Glutamatergic neuron (in vitro differentiated cells): ENCODE data around the gene MVD. TPM values are rescaled to one million over a fixed set of nuclear protein-coding genes. Genes with fewer than 3 reads are reported as not detected.

Experiments used
- DNase-seq: peaks from one replicate; pipeline ENCODE4 v3.0.0; 2022
- H3K27ac Mint-ChIP-seq: one replicate; pipeline ENCODE4 v1.8.0; 2020; ENCODE audit warnings: mild to moderate bottlenecking, mixed read lengths, inconsistent platforms; ENCODE audit not compliant: unreplicated experiment
- H3K27me3 Mint-ChIP-seq: one replicate; pipeline ENCODE4 v1.8.0; 2020; ENCODE audit warnings: mild to moderate bottlenecking, moderate library complexity, mixed read lengths, inconsistent platforms; ENCODE audit not compliant: unreplicated experiment
- H3K36me3 Mint-ChIP-seq: one replicate; pipeline ENCODE4 v1.8.0; 2020; ENCODE audit warnings: mild to moderate bottlenecking, mixed read lengths, inconsistent platforms; ENCODE audit not compliant: unreplicated experiment
- H3K4me1 Mint-ChIP-seq: one replicate; pipeline ENCODE4 v1.8.0; 2020; ENCODE audit warnings: mild to moderate bottlenecking, low read depth, mixed read lengths, inconsistent platforms; ENCODE audit not compliant: unreplicated experiment
- H3K4me3 Mint-ChIP-seq: one replicate; pipeline ENCODE4 v1.8.0; 2020; ENCODE audit warnings: mild to moderate bottlenecking, mixed read lengths, inconsistent platforms; ENCODE audit not compliant: unreplicated experiment
- H3K9me3 Mint-ChIP-seq: one replicate; pipeline ENCODE4 v1.8.0; 2020; ENCODE audit warnings: mild to moderate bottlenecking, moderate library complexity, mixed read lengths, inconsistent platforms; ENCODE audit not compliant: unreplicated experiment
- total RNA-seq: library from RNA; stranded (reverse); fragmentation: NEBNext Ultra II Directional; extraction: Animal tissue kit (Norgen Biotek cat#: 25700); gene quantifications from one replicate; pipeline ENCODE4 v1.2.1, GENCODE V29; 2021; ENCODE audit not compliant: unreplicated experiment
- TF ChIP-seq, protein P1 (sequence below): fragments of 200-600 bp; sonication (generic); IDR thresholded peaks from one replicate; pipeline ENCODE4 v1.5.0; 2021; ENCODE audit not compliant: partially characterized antibody, unreplicated experiment

Gene MVD
- total RNA-seq, 1 donor from 2014 or later, result 227 TPM

DNA sequence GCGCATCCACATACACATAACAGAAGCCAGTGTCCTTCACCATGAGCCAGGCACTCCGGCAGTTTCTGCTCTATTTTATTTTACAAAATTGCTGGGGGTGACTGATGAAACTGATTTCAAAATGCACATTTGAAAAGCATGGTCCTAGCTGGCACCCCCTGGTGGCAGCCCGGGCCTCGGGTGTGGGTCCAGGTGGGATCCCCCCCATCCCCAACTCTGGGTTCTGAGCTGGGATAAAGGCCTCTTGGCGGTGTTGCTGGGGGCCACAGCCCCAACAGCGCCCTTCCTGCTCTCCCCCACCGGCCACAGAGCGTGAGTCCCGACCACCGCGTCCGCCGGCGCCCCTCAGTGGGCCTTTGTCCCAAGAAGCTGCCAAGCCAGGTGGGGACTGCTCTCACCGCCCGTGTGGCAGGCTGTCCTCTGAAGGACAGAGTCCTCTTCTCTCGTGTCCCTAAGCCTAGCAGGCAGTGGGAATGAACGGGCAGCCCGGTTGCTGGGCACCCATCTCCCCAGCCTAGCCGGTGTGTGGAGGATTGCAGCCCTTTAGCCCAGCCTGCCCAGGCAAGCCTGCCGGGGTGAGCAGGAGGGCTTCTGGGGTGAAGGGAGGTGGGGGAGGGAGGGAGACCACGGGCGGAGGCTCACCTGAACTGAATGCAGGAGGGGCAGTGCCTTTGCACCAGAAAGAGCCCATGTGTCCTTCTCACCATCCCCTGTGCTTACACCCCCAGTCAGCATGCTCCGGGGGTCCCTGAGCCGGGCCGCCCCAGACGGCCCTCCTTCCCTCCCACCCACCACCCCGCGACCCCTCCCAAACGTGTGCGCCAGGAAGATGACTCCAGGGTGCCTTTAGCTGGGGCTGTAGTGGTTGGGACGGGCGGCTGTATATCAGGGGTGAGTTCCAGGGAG is 22.5 kb upstream of the MVD start:
- TF ChIP-seq, protein P1, sequence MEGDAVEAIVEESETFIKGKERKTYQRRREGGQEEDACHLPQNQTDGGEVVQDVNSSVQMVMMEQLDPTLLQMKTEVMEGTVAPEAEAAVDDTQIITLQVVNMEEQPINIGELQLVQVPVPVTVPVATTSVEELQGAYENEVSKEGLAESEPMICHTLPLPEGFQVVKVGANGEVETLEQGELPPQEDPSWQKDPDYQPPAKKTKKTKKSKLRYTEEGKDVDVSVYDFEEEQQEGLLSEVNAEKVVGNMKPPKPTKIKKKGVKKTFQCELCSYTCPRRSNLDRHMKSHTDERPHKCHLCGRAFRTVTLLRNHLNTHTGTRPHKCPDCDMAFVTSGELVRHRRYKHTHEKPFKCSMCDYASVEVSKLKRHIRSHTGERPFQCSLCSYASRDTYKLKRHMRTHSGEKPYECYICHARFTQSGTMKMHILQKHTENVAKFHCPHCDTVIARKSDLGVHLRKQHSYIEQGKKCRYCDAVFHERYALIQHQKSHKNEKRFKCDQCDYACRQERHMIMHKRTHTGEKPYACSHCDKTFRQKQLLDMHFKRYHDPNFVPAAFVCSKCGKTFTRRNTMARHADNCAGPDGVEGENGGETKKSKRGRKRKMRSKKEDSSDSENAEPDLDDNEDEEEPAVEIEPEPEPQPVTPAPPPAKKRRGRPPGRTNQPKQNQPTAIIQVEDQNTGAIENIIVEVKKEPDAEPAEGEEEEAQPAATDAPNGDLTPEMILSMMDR, result peak; percentile 43
- Mint-ChIP-seq H3K27me3 (peaks cover 10% of the 10 kb centered on the region), H3K27ac (no peak overlapping the region), H3K4me1 (peaks cover 1% of the 10 kb centered on the region), H3K4me3 (no peak overlapping the region), H3K36me3 (no peaks in the 10 kb centered on the region), H3K9me3 (no peaks in the 10 kb centered on the region)
- no peak for DNase-seq

DNA sequence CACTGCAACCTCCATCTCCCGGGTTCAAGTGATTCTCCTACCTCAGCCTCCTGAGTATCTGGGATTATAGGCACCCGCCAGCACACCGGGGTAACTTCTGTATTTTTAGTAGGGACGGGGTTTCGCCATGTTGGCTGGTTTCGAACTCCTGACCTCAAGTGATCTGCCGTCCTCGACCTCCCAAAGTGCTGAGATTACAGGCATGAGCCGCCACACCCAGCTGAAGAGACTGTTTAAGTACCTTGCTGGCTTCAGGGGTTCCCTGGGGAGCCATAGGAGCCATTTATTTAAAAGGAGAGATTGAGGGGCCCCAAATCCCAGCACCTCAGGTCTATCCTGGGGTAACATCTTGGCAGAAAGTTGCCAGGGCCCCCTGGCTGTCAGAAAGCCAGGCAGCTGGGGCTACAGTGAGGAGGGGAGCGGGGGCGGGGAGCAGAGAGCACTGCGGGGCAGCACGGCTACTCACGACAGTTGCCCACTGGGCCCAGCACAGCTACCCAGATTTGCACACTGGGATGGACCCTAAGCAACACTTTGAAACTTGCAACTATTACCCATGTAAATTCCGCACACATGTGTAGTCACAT is 21.8 kb upstream of the MVD start:
- DNase-seq, result no peak

DNA sequence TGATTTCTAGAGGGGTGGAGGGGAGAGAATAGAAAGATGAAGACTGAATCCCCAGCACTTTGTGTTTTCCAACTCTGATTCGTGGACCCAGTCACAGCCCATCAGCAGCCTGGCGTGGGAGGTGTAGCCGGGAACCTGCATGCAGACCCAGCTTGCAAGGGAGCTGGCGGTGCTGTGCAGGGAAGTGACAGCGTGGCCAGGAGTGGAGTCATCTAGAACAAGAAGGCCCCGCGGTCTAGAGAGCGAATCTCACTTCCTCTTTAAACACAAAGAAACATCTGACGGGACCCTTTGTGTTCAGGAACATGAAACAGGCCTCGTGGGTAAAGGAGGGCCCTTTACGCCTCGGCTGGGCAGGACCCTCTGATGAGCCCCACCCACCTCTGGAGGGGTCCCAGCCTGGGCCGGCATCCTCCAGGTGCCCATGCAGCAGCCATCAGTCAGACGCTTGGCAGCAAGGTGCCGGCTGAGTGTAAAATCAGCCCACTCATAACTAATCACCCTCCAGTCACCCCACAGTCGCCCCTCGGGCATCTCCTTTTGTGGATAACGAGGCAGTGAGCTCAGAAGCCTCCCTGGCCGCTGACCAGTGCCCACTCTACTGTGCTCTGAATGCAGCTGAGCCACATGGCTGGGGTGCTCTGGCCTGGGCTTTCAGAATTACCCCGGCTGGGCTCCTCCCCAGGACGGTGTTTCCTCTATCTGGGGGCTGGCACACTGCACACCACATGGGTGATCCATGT is 19.0 kb upstream of the MVD start:
- H3K27ac Mint-ChIP-seq, result no peak overlapping the region
- peaks cover 8% of the 10 kb centered on the region for H3K27me3 Mint-ChIP-seq
- TF ChIP-seq, protein P1, result no peak
- no peak for DNase-seq
- H3K4me3 Mint-ChIP-seq, result no peak overlapping the region
- no peaks in the 10 kb centered on the region for H3K36me3 Mint-ChIP-seq
- H3K4me1 Mint-ChIP-seq, result peaks cover 1% of the 10 kb centered on the region
- H3K9me3 Mint-ChIP-seq, result no peaks in the 10 kb centered on the region

More for the DNA sequence above, 21.8 kb upstream of the MVD start:
- Mint-ChIP-seq H3K9me3 (no peaks in the 10 kb centered on the region), H3K27me3 (peaks cover 10% of the 10 kb centered on the region), H3K27ac (no peak overlapping the region), H3K4me1 (peaks cover 1% of the 10 kb centered on the region), H3K4me3 (no peak overlapping the region), H3K36me3 (no peaks in the 10 kb centered on the region)
- TF ChIP-seq, protein P1, result no peak

DNA sequence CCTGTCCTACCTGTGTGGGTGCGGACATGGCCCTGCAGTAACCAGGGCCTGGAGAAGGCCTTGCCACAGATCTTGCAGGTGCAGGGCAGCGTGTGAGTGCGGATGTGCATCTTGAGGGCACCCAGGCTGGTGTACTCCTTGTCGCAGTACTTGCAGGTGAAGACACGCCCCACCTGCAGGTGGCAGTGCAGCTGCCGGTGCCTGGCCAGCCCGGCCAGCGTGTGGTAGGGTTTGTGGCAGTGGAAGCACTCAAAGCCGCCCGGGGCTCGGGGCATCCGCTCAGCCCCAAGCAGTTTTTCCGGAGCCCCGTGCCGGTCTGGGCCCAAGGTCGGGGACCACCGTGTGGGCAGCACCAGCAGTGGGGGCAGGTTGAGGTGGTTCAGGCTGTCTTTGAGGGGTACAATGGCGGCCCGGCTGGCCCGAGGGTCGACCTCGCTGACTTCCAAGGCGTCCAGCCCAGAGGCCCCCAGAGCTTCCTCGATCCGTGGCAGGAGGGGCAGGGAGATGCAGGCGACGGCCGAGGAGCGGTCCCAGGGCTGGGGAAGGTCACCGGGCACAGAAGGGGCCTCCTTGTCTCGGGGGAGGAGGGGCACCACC is 18.3 kb upstream of the MVD start:
- peaks cover 8% of the 10 kb centered on the region for H3K27me3 Mint-ChIP-seq
- no peak for DNase-seq
- no peak overlapping the region for H3K4me3 Mint-ChIP-seq
- no peaks in the 10 kb centered on the region for H3K36me3 Mint-ChIP-seq
- H3K9me3 Mint-ChIP-seq, result no peaks in the 10 kb centered on the region
- TF ChIP-seq, protein P1, result peak; percentile 22
- peaks cover 1% of the 10 kb centered on the region for H3K4me1 Mint-ChIP-seq
- no peak overlapping the region for H3K27ac Mint-ChIP-seq
